Measurements from ENCODE around the gene RBM47.

The RBM47 gene

DNA sequence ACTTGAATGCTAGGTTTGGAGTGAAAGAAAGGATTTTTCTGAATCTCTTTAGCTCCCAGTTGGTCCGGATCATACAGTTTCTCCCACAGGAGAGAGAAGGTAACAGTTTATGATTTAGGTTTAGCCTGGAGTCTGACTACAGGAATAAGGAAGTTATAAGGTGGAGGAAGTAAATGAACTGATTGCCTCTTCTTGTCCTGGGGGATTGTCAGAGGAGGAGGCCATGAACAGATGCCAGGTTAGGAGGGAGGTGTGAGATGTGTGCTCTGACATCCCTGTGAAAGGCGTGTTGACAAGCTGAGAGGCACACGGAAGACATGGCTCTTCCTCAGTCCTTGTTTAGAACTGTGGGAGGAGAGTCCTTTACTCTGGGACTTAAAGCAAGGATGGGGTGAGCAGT, 230.1 kb downstream of the RBM47 start (continued):
- TF ChIP-seq EGR2 (tag by site-specific recombination; IDR thresholded peaks at IDR 0.05; ENCODE audit: low read depth): no peak
- no peak for TF ChIP-seq ZNF707 (tag by site-specific recombination; IDR thresholded peaks at IDR 0.05)
- TF ChIP-seq ZNF514 (tag by site-specific recombination; IDR thresholded peaks at IDR 0.05): no peak
- no peak for TF ChIP-seq ZNF623 (tag by site-specific recombination; IDR thresholded peaks at IDR 0.05)
- no peak for TF ChIP-seq ZFP69B (tag by site-specific recombination; IDR thresholded peaks at IDR 0.05)
- TF ChIP-seq, protein P1, sequence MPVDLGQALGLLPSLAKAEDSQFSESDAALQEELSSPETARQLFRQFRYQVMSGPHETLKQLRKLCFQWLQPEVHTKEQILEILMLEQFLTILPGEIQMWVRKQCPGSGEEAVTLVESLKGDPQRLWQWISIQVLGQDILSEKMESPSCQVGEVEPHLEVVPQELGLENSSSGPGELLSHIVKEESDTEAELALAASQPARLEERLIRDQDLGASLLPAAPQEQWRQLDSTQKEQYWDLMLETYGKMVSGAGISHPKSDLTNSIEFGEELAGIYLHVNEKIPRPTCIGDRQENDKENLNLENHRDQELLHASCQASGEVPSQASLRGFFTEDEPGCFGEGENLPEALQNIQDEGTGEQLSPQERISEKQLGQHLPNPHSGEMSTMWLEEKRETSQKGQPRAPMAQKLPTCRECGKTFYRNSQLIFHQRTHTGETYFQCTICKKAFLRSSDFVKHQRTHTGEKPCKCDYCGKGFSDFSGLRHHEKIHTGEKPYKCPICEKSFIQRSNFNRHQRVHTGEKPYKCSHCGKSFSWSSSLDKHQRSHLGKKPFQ (tag by site-specific recombination; IDR thresholded peaks at IDR 0.05): no peak
- TF ChIP-seq, protein P2, sequence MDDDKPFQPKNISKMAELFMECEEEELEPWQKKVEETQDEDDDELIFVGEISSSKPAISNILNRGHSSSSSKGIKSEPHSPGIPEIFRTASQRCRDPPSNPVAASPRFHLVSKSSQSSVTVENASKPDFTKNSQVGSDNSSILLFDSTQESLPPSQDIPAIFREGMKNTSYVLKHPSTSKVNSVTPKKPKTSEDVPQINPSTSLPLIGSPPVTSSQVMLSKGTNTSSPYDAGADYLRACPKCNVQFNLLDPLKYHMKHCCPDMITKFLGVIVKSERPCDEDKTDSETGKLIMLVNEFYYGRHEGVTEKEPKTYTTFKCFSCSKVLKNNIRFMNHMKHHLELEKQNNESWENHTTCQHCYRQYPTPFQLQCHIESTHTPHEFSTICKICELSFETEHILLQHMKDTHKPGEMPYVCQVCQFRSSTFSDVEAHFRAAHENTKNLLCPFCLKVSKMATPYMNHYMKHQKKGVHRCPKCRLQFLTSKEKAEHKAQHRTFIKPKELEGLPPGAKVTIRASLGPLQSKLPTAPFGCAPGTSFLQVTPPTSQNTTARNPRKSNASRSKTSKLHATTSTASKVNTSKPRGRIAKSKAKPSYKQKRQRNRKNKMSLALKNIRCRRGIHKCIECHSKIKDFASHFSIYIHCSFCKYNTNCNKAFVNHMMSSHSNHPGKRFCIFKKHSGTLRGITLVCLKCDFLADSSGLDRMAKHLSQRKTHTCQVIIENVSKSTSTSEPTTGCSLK (tag by site-specific recombination; IDR thresholded peaks at IDR 0.05): no peak

DNA sequence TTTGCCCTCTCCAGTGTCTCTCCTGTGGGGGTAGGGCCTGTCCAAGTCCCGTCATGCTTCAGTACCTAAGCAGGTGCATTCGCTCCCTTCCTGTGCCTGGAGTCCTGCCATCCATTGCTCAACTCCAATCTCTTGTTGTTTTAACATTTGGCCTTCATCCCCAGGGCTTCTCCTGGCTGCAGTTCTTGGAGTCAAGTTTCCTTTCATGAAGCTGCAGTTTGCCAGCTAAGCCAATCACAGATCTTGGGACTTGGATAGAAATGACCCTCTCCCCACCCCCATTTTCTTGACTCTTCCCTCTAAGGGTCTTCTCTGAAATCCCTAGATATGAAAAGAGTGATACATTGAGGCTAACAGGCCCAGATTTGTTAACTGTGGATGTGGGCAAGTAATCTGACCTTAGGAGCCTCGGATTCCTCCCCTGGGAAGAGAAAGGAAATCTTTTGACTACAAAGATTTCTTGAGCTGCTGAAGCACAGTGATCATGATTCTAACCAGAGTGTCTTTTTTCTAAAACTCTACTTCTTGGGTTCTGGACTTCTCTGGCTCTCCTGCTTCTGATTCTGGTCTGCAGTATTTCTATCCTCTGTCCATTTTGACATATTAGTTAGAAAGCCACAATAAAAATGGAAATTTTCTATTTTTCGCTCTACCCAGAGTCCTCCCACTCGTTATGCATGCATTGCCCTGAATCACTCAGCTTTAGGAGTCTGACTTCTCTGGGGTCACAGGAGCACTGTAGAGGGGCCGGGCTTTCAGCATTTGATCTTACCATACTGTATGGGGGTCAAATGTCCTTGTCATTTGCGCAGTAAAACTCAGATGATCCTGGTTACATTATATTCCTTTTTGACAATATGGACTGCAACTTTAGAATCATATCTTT, 233.5 kb downstream of the RBM47 start:
- ChIA-PET POLR2A (no interaction called here), CTCF (no interaction called here)
- Histone ChIP-seq H3K4me1 (ENCODE audit: control insufficient read depth, insufficient read depth, low read length) (peaks cover 5% of the 10 kb centered on the region; the same call in 1 of the 2 replicates), H3K36me3 (ENCODE audit: control insufficient read depth in 2 of 2, insufficient read depth in 1 of 2, low read length in 2 of 2) (no peaks in the 10 kb centered on the region), H3K9me3 (ENCODE audit: control insufficient read depth, insufficient read depth, low read depth, low read length) (no peaks in the 10 kb centered on the region), H3K4me3 (ENCODE audit: low read depth, low read length) (no peak overlapping the region), H3K27ac (ENCODE audit: extremely low read depth, low read depth, low read length) (peak overlapping the region; percentile 63)
- TF ChIP-seq ZNF354C (tag by site-specific recombination; IDR thresholded peaks at IDR 0.05; ENCODE audit: borderline replicate concordance, low read depth) (no peak), ZNF776 (tag by site-specific recombination; IDR thresholded peaks at IDR 0.05; ENCODE audit: borderline replicate concordance) (no peak), ZNF654 (tag by site-specific recombination; IDR thresholded peaks at IDR 0.05; ENCODE audit: low read depth) (no peak), GLIS2 (tag by site-specific recombination; IDR thresholded peaks at IDR 0.05) (no peak), ZNF391 (tag by site-specific recombination; IDR thresholded peaks at IDR 0.05; ENCODE audit: borderline replicate concordance, low read depth) (no peak), ZNF133 (tag by site-specific recombination; IDR thresholded peaks at IDR 0.05) (no peak), ZNF24 (tag by site-specific recombination; IDR thresholded peaks at IDR 0.05) (no peak), ZNF140 (tag by site-specific recombination; IDR thresholded peaks at IDR 0.05) (no peak), ZBTB1 (tag by site-specific recombination; IDR thresholded peaks at IDR 0.05) (no peak), ZNF274 (IDR thresholded peaks at IDR 0.05; ENCODE audit: low read length) (no peak), ZNF274 (tag by site-specific recombination; IDR thresholded peaks at IDR 0.05; ENCODE audit: borderline replicate concordance) (no peak), ZNF664 (tag by site-specific recombination; IDR thresholded peaks at IDR 0.05) (no peak), HOXD13 (CRISPR knock-in tag; IDR thresholded peaks at IDR 0.05; ENCODE audit: borderline replicate concordance) (no peak)
- TF ChIP-seq, protein P3, sequence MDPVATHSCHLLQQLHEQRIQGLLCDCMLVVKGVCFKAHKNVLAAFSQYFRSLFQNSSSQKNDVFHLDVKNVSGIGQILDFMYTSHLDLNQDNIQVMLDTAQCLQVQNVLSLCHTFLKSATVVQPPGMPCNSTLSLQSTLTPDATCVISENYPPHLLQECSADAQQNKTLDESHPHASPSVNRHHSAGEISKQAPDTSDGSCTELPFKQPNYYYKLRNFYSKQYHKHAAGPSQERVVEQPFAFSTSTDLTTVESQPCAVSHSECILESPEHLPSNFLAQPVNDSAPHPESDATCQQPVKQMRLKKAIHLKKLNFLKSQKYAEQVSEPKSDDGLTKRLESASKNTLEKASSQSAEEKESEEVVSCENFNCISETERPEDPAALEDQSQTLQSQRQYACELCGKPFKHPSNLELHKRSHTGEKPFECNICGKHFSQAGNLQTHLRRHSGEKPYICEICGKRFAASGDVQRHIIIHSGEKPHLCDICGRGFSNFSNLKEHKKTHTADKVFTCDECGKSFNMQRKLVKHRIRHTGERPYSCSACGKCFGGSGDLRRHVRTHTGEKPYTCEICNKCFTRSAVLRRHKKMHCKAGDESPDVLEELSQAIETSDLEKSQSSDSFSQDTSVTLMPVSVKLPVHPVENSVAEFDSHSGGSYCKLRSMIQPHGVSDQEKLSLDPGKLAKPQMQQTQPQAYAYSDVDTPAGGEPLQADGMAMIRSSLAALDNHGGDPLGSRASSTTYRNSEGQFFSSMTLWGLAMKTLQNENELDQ (tag by site-specific recombination; IDR thresholded peaks at IDR 0.05; ENCODE audit: low read depth): no peak
- TF ChIP-seq, protein P4, sequence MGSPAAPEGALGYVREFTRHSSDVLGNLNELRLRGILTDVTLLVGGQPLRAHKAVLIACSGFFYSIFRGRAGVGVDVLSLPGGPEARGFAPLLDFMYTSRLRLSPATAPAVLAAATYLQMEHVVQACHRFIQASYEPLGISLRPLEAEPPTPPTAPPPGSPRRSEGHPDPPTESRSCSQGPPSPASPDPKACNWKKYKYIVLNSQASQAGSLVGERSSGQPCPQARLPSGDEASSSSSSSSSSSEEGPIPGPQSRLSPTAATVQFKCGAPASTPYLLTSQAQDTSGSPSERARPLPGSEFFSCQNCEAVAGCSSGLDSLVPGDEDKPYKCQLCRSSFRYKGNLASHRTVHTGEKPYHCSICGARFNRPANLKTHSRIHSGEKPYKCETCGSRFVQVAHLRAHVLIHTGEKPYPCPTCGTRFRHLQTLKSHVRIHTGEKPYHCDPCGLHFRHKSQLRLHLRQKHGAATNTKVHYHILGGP (tag by site-specific recombination; IDR thresholded peaks at IDR 0.05): no peak
- TF ChIP-seq, protein P5, sequence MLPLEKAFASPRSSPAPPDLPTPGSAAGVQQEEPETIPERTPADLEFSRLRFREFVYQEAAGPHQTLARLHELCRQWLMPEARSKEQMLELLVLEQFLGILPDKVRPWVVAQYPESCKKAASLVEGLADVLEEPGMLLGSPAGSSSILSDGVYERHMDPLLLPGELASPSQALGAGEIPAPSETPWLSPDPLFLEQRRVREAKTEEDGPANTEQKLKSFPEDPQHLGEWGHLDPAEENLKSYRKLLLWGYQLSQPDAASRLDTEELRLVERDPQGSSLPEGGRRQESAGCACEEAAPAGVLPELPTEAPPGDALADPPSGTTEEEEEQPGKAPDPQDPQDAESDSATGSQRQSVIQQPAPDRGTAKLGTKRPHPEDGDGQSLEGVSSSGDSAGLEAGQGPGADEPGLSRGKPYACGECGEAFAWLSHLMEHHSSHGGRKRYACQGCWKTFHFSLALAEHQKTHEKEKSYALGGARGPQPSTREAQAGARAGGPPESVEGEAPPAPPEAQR (tag by site-specific recombination; IDR thresholded peaks at IDR 0.05): no peak
